CD8-positive, alpha-beta memory T cell (primary cell): ENCODE measurements around the gene DHX16. TPM values are rescaled to one million over a fixed set of nuclear protein-coding genes. Genes with fewer than 3 reads are reported as not detected.
A peak's percentile ranks its signal among the peaks of the same experiment; 100 is the strongest.
"Not testable (repeated sequence)": the region's sequence is repeated elsewhere in the genome, so short reads cannot be mapped to it uniquely, and the experiment has no call there.

Experiments
- CTCF ChIA-PET: fragments of 350-600 bp; sonication (Branson Sonifier 250); formaldehyde crosslinking; loops from one replicate; lab custom pipeline; 2021; ENCODE audit warnings: antibody characterized with exemption; lab: Charles Lee
- POLR2A ChIA-PET: fragments of 350-600 bp; sonication (Branson Sonifier 250); formaldehyde crosslinking; loops from one replicate; lab custom pipeline; 2021; ENCODE audit warnings: antibody characterized with exemption; lab: Charles Lee
- DNase-seq, 5 donors: peaks; one replicate each; pipeline versions ENCODE4 v3.0.0 to v3.0.0-alpha.2; 2020 to 2022; ENCODE audit warnings: mixed read lengths in 1 of 5
- H3K27ac ChIP-seq: one replicate; pipeline ENCODE4 v1.7.0; 2013; ENCODE audit warnings: low read depth, mild to moderate bottlenecking, low read length, moderate library complexity
- H3K27me3 ChIP-seq: 2 replicates; pipeline ENCODE4 v1.7.0; 2013; ENCODE audit warnings: low read length, mild to moderate bottlenecking; ENCODE audit not compliant: insufficient read depth, poor library complexity, severe bottlenecking
- H3K36me3 ChIP-seq: 2 replicates; pipeline ENCODE4 v1.7.0; 2013; ENCODE audit warnings: mild to moderate bottlenecking, low read length, moderate library complexity; ENCODE audit not compliant: insufficient read depth
- H3K4me1 ChIP-seq: 2 replicates; pipeline ENCODE4 v1.7.0; 2013; ENCODE audit warnings: mild to moderate bottlenecking, low read length, moderate library complexity; ENCODE audit not compliant: insufficient read depth
- H3K4me3 ChIP-seq: 2 replicates; pipeline ENCODE4 v1.7.0; 2013; ENCODE audit warnings: mild to moderate bottlenecking, low read length
- H3K9me3 ChIP-seq: 2 replicates; pipeline ENCODE4 v1.7.0; 2013; ENCODE audit warnings: mild to moderate bottlenecking, low read length
- H3K27ac Mint-ChIP-seq, 8 donors: one replicate each; pipeline ENCODE4 v1.8.0; 2020 to 2021; ENCODE audit warnings: mixed read lengths in 8 of 8, mild to moderate bottlenecking in 6 of 8, inconsistent platforms in 3 of 8, moderate library complexity in 3 of 8
- H3K27me3 Mint-ChIP-seq, 2 donors: one replicate each; pipeline ENCODE4 v1.8.0; 2020 to 2021; ENCODE audit warnings: mixed read lengths in 2 of 2, mild to moderate bottlenecking in 1 of 2, moderate library complexity in 1 of 2
- H3K36me3 Mint-ChIP-seq, 3 donors: one replicate each; pipeline ENCODE4 v1.8.0; 2020 to 2021; ENCODE audit warnings: mixed read lengths in 3 of 3, inconsistent platforms in 1 of 3, mild to moderate bottlenecking in 1 of 3
- H3K4me1 Mint-ChIP-seq, 3 donors: one replicate each; pipeline ENCODE4 v1.8.0; 2020 to 2021; ENCODE audit warnings: mixed read lengths in 3 of 3, inconsistent platforms in 1 of 3, mild to moderate bottlenecking in 1 of 3
- H3K4me3 Mint-ChIP-seq, 7 donors: one replicate each; pipeline ENCODE4 v1.8.0; 2020 to 2021; ENCODE audit warnings: mixed read lengths in 7 of 7, mild to moderate bottlenecking in 6 of 7, moderate library complexity in 4 of 7, inconsistent platforms in 2 of 7
- H3K9me3 Mint-ChIP-seq, 5 donors: one replicate each; pipeline ENCODE4 v1.8.0; 2020 to 2022; ENCODE audit warnings: mixed read lengths in 5 of 5, mild to moderate bottlenecking in 3 of 5, moderate library complexity in 2 of 5, inconsistent platforms in 1 of 5
- polyA plus RNA-seq: library from polyadenylated mRNA; unstranded; fragments of 300-500 nt; fragmentation: Illumina TruSeq; gene quantifications from one replicate; pipeline ENCODE4 v1.2.3, GENCODE V29; 2021
- total RNA-seq, 2 experiments: library from RNA; stranded (reverse); gene quantifications; one replicate each; pipeline ENCODE4 v1.2.3, GENCODE V29; 2021

Gene DHX16
- total RNA-seq (10 to 100 TPM; 47.5 to 49.1 TPM), polyA plus RNA-seq (31.0 TPM)

- H3K9me3 Mint-ChIP-seq: no peaks in the 10 kb centered on the region
- no peaks in the 10 kb centered on the region for H3K9me3 ChIP-seq
- ChIA-PET POLR2A (interaction anchor here (0.7 to 1.1 kb wide), 5 partner anchors 15 to 58 kb away, joined by 3 to 5 read pairs (median 4); partner anchors contain the start of genes ATAT1, MDC1, MRPS18B and PPP1R10), CTCF (interaction anchor here (0.6 to 17.6 kb wide), 24 partner anchors 10 to 252 kb away, joined by 3 to 697 read pairs (median 4); partner anchors contain the start of genes ABCF1, MDC1, MRPS18B and TUBB)
- H3K4me1 ChIP-seq: peaks cover 18% of the 10 kb centered on the region
- H3K4me1 Mint-ChIP-seq: peaks cover 30 to 42% (median 40%) of the 10 kb centered on the region in 3 donors
- H3K36me3 ChIP-seq: peaks cover 38% of the 10 kb centered on the region
- peak within 1 kb of the TSS; percentile 67 for H3K27ac ChIP-seq
- no peaks in the 10 kb centered on the region for H3K27me3 ChIP-seq
- peak within 1 kb of the TSS; percentile 74 to 92 (median 86) for H3K27ac Mint-ChIP-seq
- H3K36me3 Mint-ChIP-seq: peaks cover 8 to 56% (median 14%) of the 10 kb centered on the region in 3 donors
- no peaks in the 10 kb centered on the region for H3K27me3 Mint-ChIP-seq
- peak within 1 kb of the TSS; percentile 77 to 97 (median 89) for H3K4me3 Mint-ChIP-seq
- peak; percentile 82 to 92 (median 84) for DNase-seq
- H3K4me3 ChIP-seq: peak within 1 kb of the TSS; percentile 80
These were observed at the start of gene DHX16 for GRCh38 chr6:30672445-30673253. TSS of gene DHX16 (minus strand) at chr6:30673006. CDS start at chr6:30672841, 165 bp downstream.

GRCh38 chr6:30722025-30722279 lies 49.1 kb upstream of the DHX16 start:
- POLR2A ChIA-PET: interaction anchor here (0.5 to 7.4 kb wide), 14 partner anchors 9 to 221 kb away, joined by 3 to 142 read pairs (median 4); partner anchors contain the start of genes MRPS18B and PPP1R10
- H3K36me3 ChIP-seq: peaks cover 28% of the 10 kb centered on the region

GRCh38 chr6:30721198-30722024 lies 48.6 kb upstream of the DHX16 start:
- H3K9me3 Mint-ChIP-seq: no peaks in the 10 kb centered on the region
- H3K9me3 ChIP-seq: no peaks in the 10 kb centered on the region
- no peaks in the 10 kb centered on the region for H3K27me3 ChIP-seq
- H3K27me3 Mint-ChIP-seq: peaks cover 0 to 6% of the 10 kb centered on the region in 2 donors
- peaks cover 35% of the 10 kb centered on the region for H3K4me1 ChIP-seq
- peaks cover 28% of the 10 kb centered on the region for H3K36me3 ChIP-seq
- POLR2A ChIA-PET: interaction anchor here (0.5 to 7.4 kb wide), 16 partner anchors 9 to 220 kb away, joined by 3 to 142 read pairs (median 4); partner anchors contain the start of genes MRPS18B and PPP1R10
- H3K4me3 ChIP-seq: peak overlapping the region; percentile 95
- H3K4me3 Mint-ChIP-seq: peak overlapping the region; percentile 91 to 99 (median 98)
- CTCF ChIA-PET: interaction anchor here (0.6 to 17.1 kb wide), 35 partner anchors 9 to 270 kb away, joined by 3 to 697 read pairs (median 4); partner anchors contain the start of genes DHX16, GNL1, IER3 and NRM
- H3K27ac Mint-ChIP-seq: peak overlapping the region; percentile 70 to 98 (median 96)
- peaks cover 3 to 58% (median 19%) of the 10 kb centered on the region in 3 donors for H3K36me3 Mint-ChIP-seq
- peak overlapping the region; percentile 91 for H3K27ac ChIP-seq
- peaks cover 54 to 75% (median 55%) of the 10 kb centered on the region in 3 donors for H3K4me1 Mint-ChIP-seq
- peak; percentile 93 to 96 (median 96) for DNase-seq

More at GRCh38 chr6:30722025-30722279, 49.1 kb upstream of the DHX16 start:
- not testable (repeated sequence) for H3K9me3 ChIP-seq, H3K9me3 Mint-ChIP-seq, H3K27me3 Mint-ChIP-seq, H3K27me3 ChIP-seq
- H3K36me3 Mint-ChIP-seq: peaks cover 3 to 61% (median 20%) of the 10 kb centered on the region in 3 donors
- peak overlapping the region; percentile 91 for H3K27ac ChIP-seq
- peaks cover 30% of the 10 kb centered on the region for H3K4me1 ChIP-seq
- peak in 1 of 5 donors; percentile 23 for DNase-seq
- CTCF ChIA-PET: interaction anchor here (0.6 to 17.1 kb wide), 40 partner anchors 9 to 364 kb away, joined by 3 to 697 read pairs (median 4); partner anchors contain the start of genes DHX16, FLOT1, GNL1 and IER3
- peak overlapping the region; percentile 91 to 99 (median 98) for H3K4me3 Mint-ChIP-seq
- H3K4me3 ChIP-seq: peak overlapping the region; percentile 77
- H3K4me1 Mint-ChIP-seq: peaks cover 48 to 73% (median 49%) of the 10 kb centered on the region in 3 donors
- peak overlapping the region; percentile 70 to 98 (median 94) for H3K27ac Mint-ChIP-seq

- H3K4me3 ChIP-seq: peak overlapping the region; percentile 95
- POLR2A ChIA-PET: interaction anchor here (0.6 to 7.4 kb wide), 10 partner anchors 10 to 109 kb away, joined by 3 to 142 read pairs (median 8); partner anchors contain the start of genes MRPS18B and PPP1R10
- peak overlapping the region; percentile 70 to 98 (median 96) for H3K27ac Mint-ChIP-seq
These were observed 48.0 kb upstream of the DHX16 start for GRCh38 chr6:30720738-30721197.

GRCh38 chr6:30719791-30720737 lies 47.3 kb upstream of the DHX16 start, which contains the start of gene TUBB:
TSS of gene TUBB (plus strand) at chr6:30720352. CDS start at chr6:30720507, 155 bp downstream.
- Mint-ChIP-seq H3K27me3 (peaks cover 0 to 6% of the 10 kb centered on the region in 2 donors), H3K27ac (peak within 1 kb of the TSS; percentile 78 to 98 (median 96)), H3K36me3 (peaks cover 3 to 53% (median 17%) of the 10 kb centered on the region in 3 donors), H3K4me3 (peak within 1 kb of the TSS; percentile 91 to 99 (median 98)), H3K4me1 (peaks cover 57 to 74% (median 60%) of the 10 kb centered on the region in 3 donors), H3K9me3 (no peaks in the 10 kb centered on the region)
- Histone ChIP-seq H3K9me3 (no peaks in the 10 kb centered on the region), H3K27ac (peak within 1 kb of the TSS; percentile 91), H3K4me1 (peaks cover 32% of the 10 kb centered on the region), H3K4me3 (peak within 1 kb of the TSS; percentile 95), H3K27me3 (no peaks in the 10 kb centered on the region), H3K36me3 (peaks cover 22% of the 10 kb centered on the region)
- POLR2A ChIA-PET: interaction anchor here (0.6 to 7.4 kb wide), 6 partner anchors 29 to 105 kb away, joined by 5 to 142 read pairs (median 8); partner anchors contain the start of genes MRPS18B and PPP1R10
- CTCF ChIA-PET: interaction anchor here (3.6 to 17.1 kb wide), 4 partner anchors 11 to 178 kb away, joined by 16 to 697 read pairs (median 36); partner anchors contain the start of genes DHX16 and NRM
- peak; percentile 93 to 97 (median 94) for DNase-seq

More at GRCh38 chr6:30720738-30721197, 48.0 kb upstream of the DHX16 start:
- peaks cover 27% of the 10 kb centered on the region for H3K36me3 ChIP-seq
- H3K9me3 ChIP-seq: no peaks in the 10 kb centered on the region
- H3K4me1 Mint-ChIP-seq: peaks cover 58 to 76% (median 60%) of the 10 kb centered on the region in 3 donors
- H3K9me3 Mint-ChIP-seq: no peaks in the 10 kb centered on the region
- CTCF ChIA-PET: interaction anchor here (0.8 to 17.1 kb wide), 8 partner anchors 8 to 254 kb away, joined by 3 to 697 read pairs (median 14); partner anchors contain the start of genes DHX16, IER3 and NRM
- peak in 4 of 5 donors; percentile 43 to 73 (median 52) for DNase-seq
- H3K27me3 Mint-ChIP-seq: peaks cover 0 to 6% of the 10 kb centered on the region in 2 donors
- H3K27me3 ChIP-seq: no peaks in the 10 kb centered on the region
- H3K27ac ChIP-seq: peak overlapping the region; percentile 91
- peaks cover 37% of the 10 kb centered on the region for H3K4me1 ChIP-seq
- H3K36me3 Mint-ChIP-seq: peaks cover 3 to 54% (median 20%) of the 10 kb centered on the region in 3 donors
- peak overlapping the region; percentile 91 to 99 (median 98) for H3K4me3 Mint-ChIP-seq

GRCh38 chr6:30719356-30719755 lies 46.5 kb upstream of the DHX16 start:
- peak overlapping the region; percentile 73 for H3K27ac ChIP-seq
- peak overlapping the region; percentile 78 to 98 (median 96) for H3K27ac Mint-ChIP-seq
- no peaks in the 10 kb centered on the region for H3K9me3 Mint-ChIP-seq
- H3K4me1 ChIP-seq: peaks cover 26% of the 10 kb centered on the region
- H3K36me3 ChIP-seq: peaks cover 15% of the 10 kb centered on the region
- peaks cover 0 to 6% of the 10 kb centered on the region in 2 donors for H3K27me3 Mint-ChIP-seq
- peak overlapping the region; percentile 91 to 99 (median 98) for H3K4me3 Mint-ChIP-seq
- DNase-seq: no peak
- POLR2A ChIA-PET: interaction anchor here (2.5 to 7.4 kb wide), 4 partner anchors 28 to 104 kb away, joined by 8 to 142 read pairs (median 39); partner anchors contain the start of genes MRPS18B and PPP1R10
- peak overlapping the region; percentile 95 for H3K4me3 ChIP-seq
- CTCF ChIA-PET: interaction anchor here (1.1 to 17.1 kb wide), 2 partner anchors 42 to 105 kb away, joined by 3 to 697 read pairs; partner anchors contain the start of gene DHX16
- no peaks in the 10 kb centered on the region for H3K9me3 ChIP-seq
- peaks cover 5 to 53% (median 17%) of the 10 kb centered on the region in 3 donors for H3K36me3 Mint-ChIP-seq
- no peaks in the 10 kb centered on the region for H3K27me3 ChIP-seq
- H3K4me1 Mint-ChIP-seq: peaks cover 54 to 72% (median 57%) of the 10 kb centered on the region in 3 donors
